NCI-H2196 (cell line): Measurements from ENCODE around the gene ORC5.
"Not testable (repeated sequence)": the region's sequence is repeated elsewhere in the genome, so short reads cannot be mapped to it uniquely, and the experiment has no call there.

Source experiments
- DNase-seq: peaks from one replicate; lab custom pipeline; 2025; ENCODE audit not compliant: unreplicated experiment; lab: John Stamatoyannopoulos, UW

The ORC5 gene

DNA sequence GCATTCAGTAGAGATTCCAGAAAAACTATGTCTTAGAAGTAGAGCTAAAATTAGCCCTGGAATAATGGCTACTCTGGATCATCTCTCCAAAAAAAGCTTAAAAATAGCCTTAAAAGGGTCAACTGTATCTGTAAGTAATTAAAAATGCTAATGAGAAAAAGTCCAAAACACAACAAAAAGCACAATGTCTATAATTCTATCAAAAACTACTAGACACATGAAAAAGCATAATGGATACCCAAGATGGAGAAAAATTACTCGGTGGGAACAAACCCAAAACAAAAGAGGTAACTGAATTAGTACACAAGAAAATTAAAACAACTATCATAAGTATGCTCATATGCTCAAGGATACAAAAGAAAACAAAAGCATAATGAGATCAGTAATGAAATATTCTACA is 15.4 kb downstream of the ORC5 start:
- DNase-seq, result no peak

DNA sequence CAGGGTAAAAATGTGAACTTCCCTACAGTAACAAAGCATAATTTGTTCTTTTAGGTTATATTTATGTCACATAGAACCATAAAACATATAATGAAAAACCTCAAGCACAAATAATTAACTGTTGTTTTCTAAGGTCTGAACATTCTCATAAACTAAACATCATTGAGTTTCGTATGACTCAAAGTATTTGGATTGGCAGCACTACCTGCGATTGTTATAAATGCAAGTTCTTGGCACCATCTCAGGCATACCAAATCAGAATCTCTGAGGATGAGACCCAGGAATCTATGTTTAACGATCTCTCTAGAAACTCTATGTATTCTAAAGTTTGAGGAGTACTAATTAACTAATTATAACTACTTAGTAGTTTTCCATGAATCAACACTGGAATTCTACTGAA is 22.5 kb downstream of the ORC5 start:
- no peak for DNase-seq

DNA sequence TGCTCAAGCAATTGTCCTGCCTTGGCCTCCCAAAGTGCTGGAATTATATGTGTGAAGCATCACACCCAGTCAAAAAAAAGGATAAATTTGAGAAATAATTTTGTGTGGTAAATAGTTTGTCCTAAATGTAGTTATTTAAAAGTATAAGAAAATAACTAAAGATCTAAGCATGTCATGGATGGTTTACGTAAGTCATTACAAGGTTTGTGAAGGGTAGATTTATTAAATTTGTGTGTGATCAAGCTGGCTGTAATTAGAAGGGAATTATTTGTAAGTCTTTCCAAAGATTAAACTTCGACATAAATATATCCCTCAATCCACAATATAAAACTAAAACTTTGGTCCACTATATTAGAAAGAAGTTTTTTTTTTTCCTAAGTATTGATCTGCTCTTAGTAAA is 28.6 kb downstream of the ORC5 start:
- peak; percentile 17 for DNase-seq

DNA sequence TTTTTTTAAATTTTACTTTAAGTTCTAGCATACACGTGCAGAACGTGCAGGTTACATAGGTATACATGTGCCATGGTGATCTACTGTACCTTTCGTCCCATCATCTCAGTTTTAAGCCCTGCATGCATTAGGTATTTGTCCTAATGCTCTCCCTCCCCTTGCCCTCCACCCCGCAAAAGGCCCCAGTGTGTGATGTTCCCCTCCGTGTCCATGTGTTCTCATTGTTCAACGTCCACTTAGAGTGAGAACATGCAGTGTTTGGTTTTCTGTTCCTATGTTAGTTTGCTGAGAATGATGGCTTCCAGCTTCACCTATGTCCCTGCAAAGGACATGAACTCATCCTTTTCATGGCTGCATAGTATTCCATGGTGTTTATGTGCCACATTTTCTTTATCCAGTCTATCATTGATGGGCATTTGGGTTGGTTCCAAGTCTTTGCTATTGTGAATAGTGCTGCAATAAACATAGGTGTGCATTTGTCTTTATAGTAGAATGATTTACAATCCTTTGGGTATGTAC is 30.2 kb downstream of the ORC5 start:
- DNase-seq, result not testable (repeated sequence)

DNA sequence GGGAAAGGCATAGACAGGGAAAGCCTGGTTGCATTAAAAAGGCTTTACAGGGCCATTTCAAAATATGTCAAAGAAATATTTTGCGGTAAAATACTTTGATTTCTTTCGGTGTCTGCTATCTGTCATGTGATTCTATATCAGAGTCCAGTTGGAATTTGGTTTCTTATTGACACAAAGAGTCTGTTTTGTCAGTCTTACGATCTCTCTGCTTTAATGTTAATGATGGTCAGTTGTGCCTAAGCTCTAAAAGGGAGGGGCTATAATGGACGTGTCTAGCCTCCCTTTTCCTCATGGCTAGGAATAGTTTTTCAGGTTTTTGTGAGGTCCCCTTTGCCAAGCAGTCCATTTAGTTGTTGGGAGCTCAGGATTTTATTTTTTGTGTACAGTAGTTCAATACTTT is 31.5 kb downstream of the ORC5 start:
- DNase-seq, result no peak

DNA sequence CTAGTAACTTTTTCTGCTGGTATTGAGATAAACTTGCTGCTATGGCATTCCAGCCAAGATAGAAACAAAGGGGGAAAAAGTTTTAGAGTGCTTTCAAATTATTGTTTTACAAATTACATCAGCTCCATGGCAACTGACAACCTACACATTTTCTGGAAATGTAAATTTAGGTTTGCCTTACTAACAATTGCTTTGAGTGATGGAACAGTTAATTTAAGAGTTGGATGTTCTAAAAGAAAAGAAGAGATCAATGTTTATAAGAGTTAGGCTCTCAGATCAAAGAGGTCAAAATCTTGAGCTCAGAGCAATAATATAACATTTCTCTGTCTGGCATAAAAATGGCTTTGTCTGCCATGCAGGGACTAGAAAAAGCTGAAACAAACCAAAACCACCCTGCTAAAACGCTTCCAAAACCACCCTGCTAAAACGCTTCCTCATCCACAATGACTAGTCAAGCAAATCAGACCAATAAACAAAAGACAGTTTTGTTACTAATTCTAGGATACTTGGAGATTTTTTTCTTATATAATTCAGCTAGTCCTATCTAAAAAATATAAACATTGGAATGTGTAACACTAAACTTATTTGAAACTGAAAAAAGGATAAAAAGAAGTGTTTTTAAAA is 32.3 kb downstream of the ORC5 start:
- DNase-seq, result no peak

DNA sequence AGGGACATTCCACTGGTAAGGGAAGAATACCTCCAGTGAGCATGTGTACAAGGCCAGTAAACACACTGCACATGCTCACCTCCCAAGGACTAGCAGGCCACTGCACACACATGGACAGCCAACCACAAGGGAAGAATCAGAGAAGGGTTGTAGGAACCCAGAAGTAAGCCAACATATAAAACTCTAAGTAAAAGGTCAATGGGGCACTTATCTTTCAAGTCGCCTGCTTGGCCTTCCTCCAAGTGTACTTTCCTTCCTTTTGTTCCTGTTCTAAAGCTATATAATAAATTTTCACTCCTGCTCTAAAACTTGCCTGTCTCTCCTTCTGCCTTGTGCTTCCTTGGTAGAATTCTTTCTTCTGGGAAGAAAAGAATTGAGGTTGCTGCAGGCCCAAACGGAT is 33.0 kb downstream of the ORC5 start:
- no peak for DNase-seq

DNA sequence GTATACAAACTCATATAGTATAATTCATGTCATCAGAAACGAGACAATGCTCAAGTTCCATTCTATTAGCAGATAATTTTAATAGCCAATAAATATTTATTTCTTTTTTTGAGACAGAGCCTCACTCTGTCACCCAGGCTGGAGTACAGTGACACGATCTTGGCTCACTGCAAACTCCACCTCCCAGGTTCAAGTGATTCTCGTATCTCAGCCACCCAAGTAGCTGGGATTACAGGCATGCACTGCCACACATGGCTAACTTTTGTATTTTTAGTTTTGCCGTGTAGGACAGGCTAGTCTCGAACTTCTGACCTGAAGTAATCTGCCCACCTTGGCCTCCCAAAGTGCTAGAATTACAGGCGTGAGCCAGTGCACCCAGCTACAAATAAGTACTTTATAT is 45.7 kb downstream of the ORC5 start:
- no peak for DNase-seq

DNA sequence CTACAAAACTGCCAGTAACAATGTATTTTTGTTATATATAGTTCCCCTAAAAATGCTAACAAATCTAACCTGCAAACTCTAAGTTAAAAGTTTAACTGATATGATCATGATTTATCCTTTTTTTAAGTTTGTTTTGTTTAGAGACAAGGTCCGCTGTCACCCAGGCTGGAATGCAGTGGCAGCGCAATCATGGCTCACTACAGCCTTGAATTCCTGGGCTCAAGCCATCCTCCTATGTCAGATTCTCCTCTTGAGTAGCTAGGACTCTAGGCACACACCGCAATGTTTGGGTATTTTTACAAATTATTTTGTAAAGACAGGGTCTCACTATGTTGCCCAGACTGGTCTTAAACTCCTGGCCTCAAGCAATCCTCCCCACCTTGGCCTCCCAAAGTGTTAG is 46.6 kb downstream of the ORC5 start:
- no peak for DNase-seq

DNA sequence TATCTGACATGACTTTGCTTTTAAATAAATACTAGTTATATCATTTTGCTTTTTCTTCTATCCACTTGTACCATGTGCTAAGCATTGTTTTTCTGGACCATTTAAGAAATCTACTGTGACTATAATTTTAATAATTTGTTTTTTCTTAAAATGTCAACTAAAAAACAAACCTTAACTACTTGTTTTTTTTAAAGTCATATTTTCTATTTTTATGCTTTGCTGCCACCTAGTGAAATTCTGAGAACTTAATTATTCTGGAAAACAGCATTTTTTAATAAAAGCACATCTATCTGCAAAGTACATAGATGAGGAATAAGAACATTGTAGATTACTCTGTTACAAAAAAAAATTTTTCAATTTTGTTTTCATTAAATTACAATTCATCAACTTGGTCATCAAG is 47.4 kb downstream of the ORC5 start:
- DNase-seq, result peak; percentile 32

DNA sequence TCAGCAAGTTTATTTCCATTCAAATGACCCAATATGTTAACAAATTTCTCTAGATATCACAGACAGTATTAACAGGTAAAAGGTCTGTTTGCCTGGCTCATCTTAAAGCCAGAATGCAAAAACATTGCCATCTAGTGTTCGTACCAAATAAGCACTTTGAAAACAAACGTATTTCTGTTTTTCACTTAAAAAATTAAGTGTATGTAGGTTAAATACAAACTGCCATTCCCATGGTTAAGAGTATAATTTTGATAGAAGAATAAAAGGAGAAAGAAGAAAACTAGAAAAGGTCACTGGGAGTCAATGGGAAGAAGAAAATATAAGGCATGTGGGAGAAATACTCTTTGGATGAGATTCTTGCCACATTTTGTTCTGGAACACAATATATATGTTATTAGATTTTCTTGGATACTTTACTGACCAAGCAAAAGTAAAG is 51.0 kb downstream of the ORC5 start:
- peak; percentile 64 for DNase-seq

DNA sequence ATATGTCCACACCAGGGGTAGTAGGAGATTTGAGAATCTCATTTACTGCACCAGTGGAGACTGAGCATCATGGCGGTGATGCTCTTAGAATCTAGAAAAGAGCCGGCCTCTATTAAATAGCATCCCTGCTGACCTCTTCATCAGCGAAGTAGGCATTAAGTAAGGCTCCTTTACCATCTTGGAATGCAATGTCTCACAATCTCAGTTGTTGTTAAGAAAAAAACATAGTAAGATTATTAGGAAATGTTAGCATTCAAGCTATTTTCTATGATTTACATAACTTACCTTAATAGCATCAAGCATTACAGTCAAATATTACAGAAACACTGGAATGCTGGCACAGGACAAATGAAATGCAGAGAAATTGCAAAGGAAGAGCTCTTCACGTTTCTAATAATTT is 54.5 kb downstream of the ORC5 start:
- DNase-seq, result no peak

DNA sequence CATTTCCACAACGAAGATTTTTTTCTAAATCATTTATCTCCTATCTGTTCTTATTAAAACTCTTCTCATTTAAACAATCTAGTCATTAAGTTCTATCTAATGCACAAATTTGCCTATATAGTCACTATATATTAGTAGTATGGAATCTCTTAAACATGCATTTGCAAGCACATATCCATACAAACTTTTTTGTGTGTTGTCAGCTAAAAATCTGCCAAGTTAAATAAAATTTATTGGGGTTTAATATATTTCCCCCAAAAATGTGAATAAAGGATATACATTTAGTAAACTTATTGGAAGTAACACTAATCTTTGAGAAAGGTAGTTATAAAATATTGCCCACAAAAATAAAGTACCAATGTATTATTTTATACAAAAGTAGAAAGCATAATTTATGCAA is 55.3 kb downstream of the ORC5 start:
- no peak for DNase-seq

DNA sequence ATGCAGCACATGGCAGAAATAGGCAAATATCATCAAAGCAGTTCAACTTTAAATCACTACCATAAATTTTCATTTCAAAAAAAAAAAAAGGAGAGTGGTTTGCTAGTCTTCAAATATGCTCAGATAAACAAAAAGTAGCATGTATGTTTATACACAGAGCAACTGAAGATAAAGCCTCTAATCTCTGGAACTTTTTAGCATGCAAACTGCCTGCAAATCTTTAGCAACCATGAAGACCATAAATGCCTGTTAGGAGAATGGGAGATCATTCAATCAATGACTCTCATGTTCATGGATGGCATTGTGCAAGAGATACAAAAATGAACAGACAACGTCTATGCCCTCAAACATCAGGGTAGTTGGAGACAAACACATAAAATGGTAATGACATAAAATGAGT is 57.3 kb downstream of the ORC5 start:
- no peak for DNase-seq

DNA sequence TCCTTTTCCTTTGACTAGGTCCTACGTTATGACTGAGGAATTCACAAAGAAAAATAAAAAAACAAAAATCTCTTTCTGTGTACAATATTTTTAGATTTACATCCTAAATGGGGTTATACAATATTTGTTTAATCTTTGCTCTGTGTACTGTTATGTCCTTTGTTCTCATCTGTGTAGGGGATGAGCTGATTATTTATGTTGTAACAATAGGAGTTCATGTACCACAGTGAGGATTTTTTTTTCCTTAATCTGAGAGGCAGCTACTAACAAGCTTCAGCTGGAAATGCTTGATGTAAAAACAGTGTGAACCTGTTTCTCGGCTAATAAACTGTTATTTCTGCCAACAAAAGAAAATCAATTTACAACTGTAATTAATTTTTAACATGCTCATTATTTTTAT is 58.0 kb downstream of the ORC5 start:
- no peak for DNase-seq

DNA sequence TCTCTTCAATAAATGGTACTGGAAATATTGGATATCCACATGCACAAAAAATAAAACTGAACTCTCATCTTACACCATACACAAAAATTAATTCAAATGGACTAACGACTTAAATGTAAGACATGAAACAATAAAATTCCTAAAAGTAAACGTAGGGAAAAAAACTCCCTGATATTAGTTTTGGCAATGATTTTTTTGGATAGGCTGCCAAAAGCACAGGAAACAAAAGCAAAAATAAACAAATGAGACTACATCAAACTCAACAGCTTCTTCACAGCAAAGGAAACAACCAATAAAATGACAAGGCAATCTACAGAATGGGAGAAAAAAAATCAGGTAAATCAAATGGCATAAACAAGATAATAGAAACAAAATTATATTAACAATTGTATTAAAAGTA is 65.7 kb downstream of the ORC5 start:
- DNase-seq, result no peak

DNA sequence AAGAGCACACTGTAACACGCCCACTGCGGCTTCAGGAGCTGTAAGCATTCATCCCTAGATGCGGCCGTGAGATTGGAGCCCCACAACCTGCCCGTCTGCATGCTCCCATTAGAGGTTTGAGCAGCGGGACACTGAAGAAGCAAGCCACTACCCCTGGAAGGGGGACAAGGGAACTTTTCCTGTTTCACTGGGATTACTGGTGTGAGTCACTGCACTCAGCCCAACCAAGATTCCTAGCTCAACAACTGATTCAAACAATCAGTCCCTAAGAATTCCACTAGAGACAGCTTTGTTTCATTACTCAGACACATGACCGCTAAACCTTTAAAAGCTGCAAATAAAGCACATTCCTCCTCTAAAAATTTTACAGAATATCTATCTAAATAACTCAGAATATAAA is 69.8 kb downstream of the ORC5 start:
- DNase-seq, result no peak

DNA sequence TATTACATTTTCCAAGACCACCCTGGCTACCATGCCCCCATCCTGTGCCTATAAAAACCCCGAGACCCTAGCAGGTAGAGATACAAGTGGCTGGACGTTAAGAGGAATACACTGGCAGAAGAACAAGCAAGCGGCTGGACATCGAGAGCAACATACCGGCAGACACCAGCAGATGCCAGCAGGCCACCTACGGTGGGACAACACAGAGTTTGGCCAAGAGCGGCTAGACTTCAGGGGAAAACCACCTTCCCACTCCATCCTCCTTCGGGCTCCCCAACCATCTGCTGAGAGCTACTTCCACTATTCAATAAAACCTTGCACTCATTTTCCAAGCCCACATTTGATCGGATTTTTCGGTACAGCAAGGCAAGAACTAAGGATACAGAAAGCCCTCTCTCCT is 70.3 kb downstream of the ORC5 start:
- DNase-seq, result no peak

DNA sequence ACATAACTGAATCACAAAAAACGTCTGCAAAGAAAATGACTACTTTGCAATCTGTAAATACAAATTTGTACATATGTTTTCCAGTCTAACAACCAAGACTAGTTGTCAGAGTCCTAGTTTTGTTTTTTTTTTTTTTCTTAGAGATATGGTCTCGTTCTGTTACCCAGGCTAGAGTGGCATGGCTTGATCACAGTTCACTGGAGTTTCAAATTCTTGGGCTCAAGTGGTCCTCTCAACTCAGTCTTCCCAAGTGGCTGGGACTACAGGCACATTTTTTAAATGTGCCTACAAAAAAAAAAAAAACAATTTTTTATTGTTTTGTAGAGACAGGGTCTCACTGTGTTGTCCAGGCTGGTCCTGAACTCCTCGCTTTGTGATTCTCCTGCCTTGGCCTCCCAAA is 70.8 kb downstream of the ORC5 start:
- DNase-seq, result no peak

DNA sequence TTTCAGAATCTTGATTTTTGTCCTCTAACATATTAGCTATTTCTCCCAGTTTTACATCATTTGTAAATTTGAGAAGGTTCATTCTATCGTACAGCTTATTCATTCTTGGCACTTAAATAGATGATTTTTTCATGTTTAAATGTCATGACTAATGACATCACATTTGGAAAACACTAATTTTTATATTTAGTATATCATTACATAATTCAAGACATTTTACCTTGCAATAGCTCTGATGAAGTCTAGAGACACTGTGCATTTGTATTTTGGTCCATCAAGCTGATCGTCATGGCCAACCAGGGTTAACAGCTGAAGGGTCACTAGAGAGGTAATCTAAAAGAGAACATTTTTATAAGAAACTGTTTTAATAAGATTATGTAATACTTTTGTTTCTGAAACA is 71.3 kb downstream of the ORC5 start:
- DNase-seq, result no peak

DNA sequence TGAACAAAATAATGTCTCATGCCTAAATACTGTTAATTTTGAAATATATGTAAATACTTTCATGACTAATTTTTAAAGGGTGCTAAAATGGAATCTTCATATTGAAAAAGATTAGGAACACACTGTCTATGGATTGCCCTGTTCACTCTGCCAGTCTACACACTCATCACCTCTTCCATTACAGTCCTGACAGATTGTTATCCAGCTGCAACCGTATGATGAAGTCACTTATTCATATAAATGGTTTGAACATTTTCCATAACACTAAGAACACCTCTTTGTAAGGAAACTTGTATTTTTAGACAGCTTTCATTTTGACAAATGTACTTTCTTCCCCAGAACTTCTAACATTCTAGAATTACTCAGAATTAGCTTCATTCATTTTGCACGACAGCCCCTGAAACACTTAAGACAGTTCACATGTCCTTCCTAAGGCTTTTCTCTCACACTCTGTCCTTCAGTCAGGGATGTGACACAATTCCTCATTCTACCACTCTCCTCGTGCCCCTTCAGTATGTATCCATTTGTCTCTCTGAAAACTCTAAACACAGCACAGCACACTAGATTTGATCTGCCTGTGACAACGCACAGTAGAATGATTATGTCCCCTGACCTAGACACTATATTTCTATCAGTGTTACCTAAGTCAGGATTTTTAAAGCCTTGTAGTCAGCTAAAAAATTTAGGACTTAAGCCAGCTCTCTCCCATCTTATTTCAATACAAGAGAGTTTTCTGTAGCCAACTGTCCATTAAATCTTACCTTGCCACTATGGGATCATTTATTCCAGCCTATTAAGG is 71.9 kb downstream of the ORC5 start:
- DNase-seq, result no peak

DNA sequence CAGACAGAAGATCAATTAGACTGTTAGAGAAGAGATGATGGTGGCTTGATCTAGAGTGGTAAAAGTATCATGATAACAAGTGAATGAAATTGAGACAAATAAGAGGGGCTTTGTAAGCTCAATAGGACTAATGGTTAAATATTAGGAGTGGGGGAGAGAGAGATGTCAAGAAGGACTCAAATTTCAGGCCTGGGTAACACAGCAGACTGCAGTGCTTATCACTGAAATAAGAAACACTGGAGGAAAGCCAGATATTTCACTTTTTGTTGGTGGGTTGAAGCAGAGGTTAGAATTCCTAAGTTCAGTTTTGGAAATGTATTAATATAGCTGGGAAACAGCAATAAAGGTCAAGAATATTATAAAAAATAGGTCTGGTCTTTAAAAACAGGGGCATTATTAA is 74.6 kb downstream of the ORC5 start:
- no peak for DNase-seq

DNA sequence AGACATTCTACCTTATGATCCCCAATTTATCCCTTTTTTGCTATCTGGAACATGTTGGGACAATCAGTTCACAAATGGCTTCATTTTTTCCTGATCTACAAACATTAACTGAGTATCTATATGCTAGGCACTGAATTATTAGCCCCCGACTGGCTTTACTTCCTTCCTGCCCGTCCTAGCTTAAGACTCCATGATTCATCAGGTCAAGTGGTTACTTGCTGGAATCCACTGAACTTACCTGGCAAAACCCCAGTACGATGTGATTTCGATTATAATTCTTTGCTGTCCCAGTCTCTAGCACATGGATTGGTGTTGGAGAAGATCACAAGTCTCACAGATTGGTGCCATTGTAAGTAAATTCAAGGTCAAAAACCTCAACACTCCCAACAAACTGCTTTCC is 77.1 kb downstream of the ORC5 start:
- DNase-seq, result no peak
